HG03378 (cell line): Measurements from ENCODE around the gene LCP2.
"Not testable (repeated sequence)": the region's sequence is repeated elsewhere in the genome, so short reads cannot be mapped to it uniquely, and the experiment has no call there.

Experiments
- ATAC-seq: cut with Tn5 transposase; IDR thresholded peaks from one replicate; pipeline ENCODE4 v1.9.1; 2021; ENCODE audit warnings: mild to moderate bottlenecking, moderate library complexity; ENCODE audit not compliant: unreplicated experiment

LCP2 gene

GRCh38 chr5:170250810-170251317 is 46.7 kb downstream of the LCP2 start:
- no peak for ATAC-seq

- no peak for ATAC-seq
These were observed 48.2 kb downstream of the LCP2 start for GRCh38 chr5:170249355-170249754.

- ATAC-seq: not testable (repeated sequence)
These were observed 48.7 kb downstream of the LCP2 start for GRCh38 chr5:170248931-170249227.

- ATAC-seq: no peak
These were observed 49.2 kb downstream of the LCP2 start for GRCh38 chr5:170248172-170248930.

- no peak for ATAC-seq
These were observed 50.2 kb downstream of the LCP2 start for GRCh38 chr5:170247363-170247762.

GRCh38 chr5:170246126-170246870 is 51.3 kb downstream of the LCP2 start:
- ATAC-seq: no peak

GRCh38 chr5:170245436-170245835 is 52.1 kb downstream of the LCP2 start:
- ATAC-seq: not testable (repeated sequence)

GRCh38 chr5:170238456-170239196 is 59.0 kb downstream of the LCP2 start:
- ATAC-seq: no peak

GRCh38 chr5:170235876-170236864 is 61.4 kb downstream of the LCP2 start:
- ATAC-seq: no peak

- ATAC-seq: no peak
These were observed 64.2 kb downstream of the LCP2 start for GRCh38 chr5:170233358-170233892.

GRCh38 chr5:170232786-170233185 is 64.8 kb downstream of the LCP2 start, which contains the start of gene C5orf58:
C5orf58 (plus strand) TSS chr5:170232985; CDS start chr5:170234977, 1,992 bp downstream.
- no peak for ATAC-seq

- ATAC-seq: no peak
These were observed 68.7 kb downstream of the LCP2 start for GRCh38 chr5:170228762-170229435.

GRCh38 chr5:170226661-170227060 is 70.9 kb downstream of the LCP2 start:
- no peak for ATAC-seq

- ATAC-seq: no peak
These were observed 71.4 kb downstream of the LCP2 start for GRCh38 chr5:170226129-170226615.

GRCh38 chr5:170225326-170226128 is 72.0 kb downstream of the LCP2 start:
- ATAC-seq: no peak

GRCh38 chr5:170223906-170224305 is 73.7 kb downstream of the LCP2 start:
- no peak for ATAC-seq

GRCh38 chr5:170223360-170223759 is 74.2 kb downstream of the LCP2 start:
- no peak for ATAC-seq

GRCh38 chr5:170221327-170221741 is 76.2 kb downstream of the LCP2 start:
- ATAC-seq: no peak
